ENCODE measurements around the gene CSH1. TPM values are rescaled to one million over a fixed set of nuclear protein-coding genes. Genes with fewer than 3 reads are reported as not detected.
"Not testable (repeated sequence)": the region's sequence is repeated elsewhere in the genome, so short reads cannot be mapped to it uniquely, and the experiment has no call there.

Gene CSH1
- total RNA-seq, 1 experiment from 2014 or later = not detected

GRCh38 chr17:63873577-63873976 is 22.8 kb downstream of the CSH1 start, which contains the start of gene CSH2:
Gene CSH2, minus strand, starts transcription at chr17:63873677. Its CDS starts 63 bp downstream, at chr17:63873614.
- not testable (repeated sequence) for H3K36me3 ChIP-seq (replicated peaks; ENCODE audit: control insufficient read depth, insufficient read depth, low read length); H3K27me3 ChIP-seq (ENCODE audit: control insufficient read depth, insufficient read depth, low read length); DNase-seq; H3K4me3 ChIP-seq (ENCODE audit: insufficient read depth, low read depth, low read length)

DNA sequence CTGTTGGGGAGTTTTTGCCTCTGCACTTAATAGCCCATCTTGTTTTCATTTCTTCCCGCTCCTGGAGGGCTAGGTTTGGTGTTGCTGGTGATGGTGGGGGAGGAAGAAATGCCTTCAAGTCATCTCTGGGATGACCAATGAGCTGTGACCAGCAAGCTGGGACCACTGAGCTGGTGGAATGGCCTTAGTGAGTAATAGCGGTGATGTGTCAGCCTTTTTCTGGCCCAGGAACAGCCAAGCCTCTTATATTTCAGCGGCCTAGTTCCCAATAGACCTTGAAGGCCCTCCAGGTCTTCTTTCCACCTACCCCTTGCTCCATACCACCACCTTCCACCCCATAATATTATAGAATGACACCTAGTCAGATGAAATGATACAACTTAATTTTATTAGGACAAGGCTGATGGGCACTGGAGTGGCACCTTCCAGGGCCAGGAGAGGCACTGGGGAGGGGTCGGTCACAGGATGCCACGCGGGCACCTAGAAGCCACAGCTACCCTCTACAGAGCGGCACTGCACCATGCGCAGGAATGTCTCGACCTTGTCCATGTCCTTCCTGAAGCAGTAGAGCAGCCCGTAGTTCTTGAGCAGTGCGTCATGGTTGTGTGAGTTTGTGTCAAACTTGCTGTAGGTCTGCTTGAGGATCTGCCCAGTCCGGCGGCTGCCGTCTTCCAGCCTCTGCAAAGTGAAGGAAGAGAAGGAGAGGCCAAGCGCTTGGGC is 24.6 kb downstream of the CSH1 start:
- not testable (repeated sequence) for H3K4me3 ChIP-seq (ENCODE audit: insufficient read depth, low read depth, low read length); H3K36me3 ChIP-seq (replicated peaks; ENCODE audit: control insufficient read depth, insufficient read depth, low read length); H3K27me3 ChIP-seq (ENCODE audit: control insufficient read depth, insufficient read depth, low read length); DNase-seq

DNA sequence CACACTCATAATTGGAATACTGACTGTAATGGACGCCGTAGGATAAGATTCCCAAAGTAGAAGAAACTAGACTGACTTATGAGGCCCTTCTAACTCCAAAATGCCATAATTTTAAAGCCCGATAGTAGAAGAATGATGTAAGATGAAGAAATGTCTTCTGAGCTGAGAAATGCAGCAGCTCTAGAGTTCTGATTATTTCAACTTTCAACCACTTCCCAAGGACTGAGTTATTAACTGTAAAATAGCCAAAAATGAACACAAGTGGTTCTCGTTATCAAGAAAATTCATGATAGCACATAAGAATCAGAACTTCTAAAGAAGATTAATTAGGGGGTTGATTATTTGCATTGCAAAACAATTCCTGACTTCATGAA is 26.1 kb downstream of the CSH1 start:
- H3K27me3 ChIP-seq (ENCODE audit: control insufficient read depth, insufficient read depth, low read length); H3K4me3 ChIP-seq (ENCODE audit: insufficient read depth, low read depth, low read length); DNase-seq; H3K36me3 ChIP-seq (replicated peaks; ENCODE audit: control insufficient read depth, insufficient read depth, low read length): not testable (repeated sequence)

- not testable (repeated sequence) for H3K4me3 ChIP-seq (ENCODE audit: insufficient read depth, low read depth, low read length); DNase-seq; H3K27me3 ChIP-seq (ENCODE audit: control insufficient read depth, insufficient read depth, low read length); H3K36me3 ChIP-seq (replicated peaks; ENCODE audit: control insufficient read depth, insufficient read depth, low read length)
These were observed 26.7 kb downstream of the CSH1 start for GRCh38 chr17:63869491-63870291.

- not testable (repeated sequence) for H3K4me3 ChIP-seq (ENCODE audit: insufficient read depth, low read depth, low read length); H3K27me3 ChIP-seq (ENCODE audit: control insufficient read depth, insufficient read depth, low read length); DNase-seq; H3K36me3 ChIP-seq (replicated peaks; ENCODE audit: control insufficient read depth, insufficient read depth, low read length)
These were observed 29.7 kb downstream of the CSH1 start for GRCh38 chr17:63866625-63867024.

DNA sequence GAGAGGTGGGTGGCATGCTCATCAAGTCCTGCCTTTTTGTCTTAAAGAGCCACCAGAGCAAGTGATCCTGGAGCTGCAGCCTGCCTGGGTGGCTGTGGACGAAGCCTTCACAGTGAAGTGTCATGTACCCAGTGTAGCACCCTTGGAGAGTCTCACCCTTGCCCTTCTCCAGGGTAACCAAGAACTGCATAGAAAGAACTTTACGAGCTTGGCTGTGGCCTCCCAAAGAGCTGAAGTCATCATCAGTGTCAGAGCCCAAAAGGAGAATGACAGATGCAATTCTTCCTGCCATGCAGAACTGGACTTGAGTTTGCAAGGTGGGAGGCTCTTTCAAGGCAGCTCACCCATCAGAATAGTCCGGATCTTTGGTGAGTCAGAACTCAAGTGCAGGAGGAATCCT is 37.1 kb downstream of the CSH1 start:
- no peaks in the 10 kb centered on the region for H3K36me3 ChIP-seq (replicated peaks; ENCODE audit: control insufficient read depth, insufficient read depth, low read length)
- peaks cover 4% of the 10 kb centered on the region; the same call in 1 of the 2 replicates for H3K27me3 ChIP-seq (ENCODE audit: control insufficient read depth, insufficient read depth, low read length)
- DNase-seq = no peak
- H3K4me3 ChIP-seq (ENCODE audit: insufficient read depth, low read depth, low read length) = no peak overlapping the region

DNA sequence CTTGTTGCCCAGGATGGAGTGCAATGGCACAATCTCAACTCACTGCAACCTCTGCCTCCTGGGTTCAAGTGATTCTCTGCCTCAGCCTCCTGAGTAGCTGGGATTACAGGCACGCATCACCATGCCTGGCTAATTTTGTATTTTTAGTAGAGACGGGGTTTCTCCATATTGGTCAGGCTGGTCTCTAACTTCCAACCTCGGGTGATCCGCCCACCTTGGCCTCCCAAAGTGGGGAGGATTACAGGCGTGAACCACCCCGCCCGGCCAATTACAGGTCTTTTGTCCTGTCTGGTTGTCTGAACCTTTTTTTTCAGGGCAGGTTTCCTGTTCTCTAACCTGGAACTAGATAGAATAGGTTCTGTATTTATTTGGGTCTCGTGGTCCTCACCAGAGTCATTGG is 39.9 kb downstream of the CSH1 start:
- DNase-seq; H3K36me3 ChIP-seq (replicated peaks; ENCODE audit: control insufficient read depth, insufficient read depth, low read length); H3K27me3 ChIP-seq (ENCODE audit: control insufficient read depth, insufficient read depth, low read length); H3K4me3 ChIP-seq (ENCODE audit: insufficient read depth, low read depth, low read length): not testable (repeated sequence)

GRCh38 chr17:63855185-63855584 is 41.2 kb downstream of the CSH1 start:
- H3K4me3 ChIP-seq (ENCODE audit: insufficient read depth, low read depth, low read length) = no peak overlapping the region
- peaks cover 4% of the 10 kb centered on the region; the same call in 1 of the 2 replicates for H3K27me3 ChIP-seq (ENCODE audit: control insufficient read depth, insufficient read depth, low read length)
- H3K36me3 ChIP-seq (replicated peaks; ENCODE audit: control insufficient read depth, insufficient read depth, low read length) = no peaks in the 10 kb centered on the region
- no peak for DNase-seq

- Histone ChIP-seq H3K27me3 (ENCODE audit: control insufficient read depth, insufficient read depth, low read length) (peaks cover 5% of the 10 kb centered on the region; the same call in 1 of the 2 replicates), H3K36me3 (replicated peaks; ENCODE audit: control insufficient read depth, insufficient read depth, low read length) (no peaks in the 10 kb centered on the region), H3K4me3 (ENCODE audit: insufficient read depth, low read depth, low read length) (no peak overlapping the region)
- no peak for DNase-seq
These were observed 41.7 kb downstream of the CSH1 start for GRCh38 chr17:63854709-63855108.

GRCh38 chr17:63853260-63853659 is 43.1 kb downstream of the CSH1 start:
- no peak for DNase-seq

GRCh38 chr17:63850401-63850800 is 46.0 kb downstream of the CSH1 start:
- Histone ChIP-seq H3K36me3 (replicated peaks; ENCODE audit: control insufficient read depth, insufficient read depth, low read length) (no peaks in the 10 kb centered on the region), H3K27me3 (ENCODE audit: control insufficient read depth, insufficient read depth, low read length) (peaks cover 18% of the 10 kb centered on the region), H3K4me3 (ENCODE audit: insufficient read depth, low read depth, low read length) (no peak overlapping the region)
- DNase-seq = no peak

More at GRCh38 chr17:63853260-63853659, 43.1 kb downstream of the CSH1 start:
- no peak overlapping the region for H3K4me3 ChIP-seq (ENCODE audit: insufficient read depth, low read depth, low read length)
- H3K27me3 ChIP-seq (ENCODE audit: control insufficient read depth, insufficient read depth, low read length) = peaks cover 12% of the 10 kb centered on the region
- no peaks in the 10 kb centered on the region for H3K36me3 ChIP-seq (replicated peaks; ENCODE audit: control insufficient read depth, insufficient read depth, low read length)

DNA sequence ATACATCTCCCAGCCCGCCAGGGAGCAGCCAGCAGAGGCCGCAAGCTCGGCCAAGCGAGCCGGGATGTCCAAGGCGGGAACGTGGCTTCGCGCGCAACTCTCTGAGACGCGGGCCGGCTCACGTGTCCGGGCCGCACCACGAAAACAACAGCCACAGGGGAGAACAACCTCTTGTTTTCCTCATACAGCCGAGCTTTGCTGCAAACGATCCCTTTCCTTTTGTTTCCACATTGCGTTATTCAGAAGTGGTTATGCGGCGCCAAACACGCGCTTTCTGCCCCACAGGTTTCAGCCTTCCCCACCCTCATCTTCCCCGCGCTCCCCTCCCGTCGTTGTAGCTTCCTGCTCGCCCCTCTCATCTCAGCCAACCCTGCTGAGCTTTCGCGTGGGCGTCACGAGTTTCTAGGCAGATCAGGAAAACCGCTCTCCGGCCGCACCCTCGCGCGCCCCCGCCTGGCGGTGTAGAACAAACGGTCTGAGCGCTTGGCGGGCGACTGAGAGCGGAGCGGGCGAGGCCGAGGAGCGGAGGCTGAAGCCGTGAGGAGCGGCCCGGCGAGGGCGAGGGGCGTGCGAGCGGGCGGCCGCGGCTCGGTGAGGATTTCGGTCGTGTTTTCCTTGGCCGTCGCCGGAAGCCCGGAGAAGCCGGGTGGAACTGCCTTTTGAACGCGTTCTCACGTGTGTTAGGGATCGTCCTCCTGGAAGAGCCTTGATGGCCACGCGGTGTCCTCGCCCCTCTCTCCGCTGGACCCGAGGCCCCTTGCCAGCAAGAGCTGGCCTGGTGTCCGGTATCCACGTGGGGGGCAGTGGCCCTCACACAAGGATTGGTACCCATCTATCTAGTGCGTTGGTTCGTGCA is 47.3 kb downstream of the CSH1 start:
- peaks cover 18% of the 10 kb centered on the region for H3K27me3 ChIP-seq (ENCODE audit: control insufficient read depth, insufficient read depth, low read length)
- peak overlapping the region; percentile 25 for H3K4me3 ChIP-seq (ENCODE audit: insufficient read depth, low read depth, low read length)
- peak; percentile 98 for DNase-seq
- H3K36me3 ChIP-seq (replicated peaks; ENCODE audit: control insufficient read depth, insufficient read depth, low read length) = no peaks in the 10 kb centered on the region

DNA sequence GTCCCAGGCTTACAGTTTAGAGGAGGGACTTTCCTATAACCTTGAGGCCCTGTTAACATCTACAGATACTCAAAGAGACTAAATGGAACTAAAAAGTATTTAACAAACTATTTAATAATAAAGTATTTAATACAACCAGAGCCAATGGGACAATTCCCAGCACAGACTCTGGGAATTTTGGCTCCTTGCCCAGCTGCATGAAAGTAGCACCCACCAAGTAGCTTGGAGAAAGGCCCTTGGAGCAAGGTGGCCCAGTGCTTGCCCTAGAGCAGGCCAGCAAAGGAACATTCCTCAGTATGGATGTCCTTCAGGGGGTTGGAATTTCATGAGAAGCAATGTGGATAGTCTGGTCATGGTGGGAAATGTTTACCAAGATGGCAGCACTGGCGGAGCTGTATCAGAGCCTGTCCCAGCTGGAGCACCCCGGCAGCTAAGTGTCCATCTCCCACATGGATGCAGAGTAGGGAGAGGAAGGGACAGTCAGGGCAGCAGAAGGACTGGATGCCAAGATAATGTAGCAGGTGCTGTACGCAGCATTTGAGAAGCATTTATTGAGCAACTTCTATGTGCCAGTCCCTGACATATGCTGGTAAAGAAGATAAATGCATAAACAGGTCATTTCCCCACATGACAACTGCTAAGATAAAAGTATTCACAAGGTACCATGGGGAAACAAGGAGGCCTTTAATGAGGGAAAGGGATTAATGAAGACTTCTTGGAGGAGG is 48.7 kb downstream of the CSH1 start:
- peaks cover 18% of the 10 kb centered on the region for H3K27me3 ChIP-seq (ENCODE audit: control insufficient read depth, insufficient read depth, low read length)
- no peak overlapping the region for H3K4me3 ChIP-seq (ENCODE audit: insufficient read depth, low read depth, low read length)
- no peaks in the 10 kb centered on the region for H3K36me3 ChIP-seq (replicated peaks; ENCODE audit: control insufficient read depth, insufficient read depth, low read length)
- no peak for DNase-seq

GRCh38 chr17:63845509-63845908 is 50.9 kb downstream of the CSH1 start:
- Histone ChIP-seq H3K36me3 (replicated peaks; ENCODE audit: control insufficient read depth, insufficient read depth, low read length) (no peaks in the 10 kb centered on the region), H3K27me3 (ENCODE audit: control insufficient read depth, insufficient read depth, low read length) (peaks cover 18% of the 10 kb centered on the region), H3K4me3 (ENCODE audit: insufficient read depth, low read depth, low read length) (no peak overlapping the region)
- DNase-seq = peak; percentile 1
